Duodenal mucosa (tissue), 2 donors: Measurements from ENCODE around the gene SERINC5.
"Not testable (repeated sequence)": the region's sequence is repeated elsewhere in the genome, so short reads cannot be mapped to it uniquely, and the experiment has no call there.

ENCODE experiments used
- H3K27ac ChIP-seq: one replicate; pipeline ENCODE4 v1.7.0; 2013; ENCODE audit warnings: low read depth, low read length
- H3K27me3 ChIP-seq, 2 donors: one replicate each; pipeline ENCODE4 v1.7.0; 2013; ENCODE audit warnings: low read length in 2 of 2, control low read depth in 1 of 2; ENCODE audit not compliant: insufficient read depth in 2 of 2, control insufficient read depth in 1 of 2
- H3K36me3 ChIP-seq, 2 donors: one replicate each; pipeline ENCODE4 v1.7.0; 2013; ENCODE audit warnings: low read length in 2 of 2, control low read depth in 1 of 2; ENCODE audit not compliant: insufficient read depth in 2 of 2, control insufficient read depth in 1 of 2
- H3K4me1 ChIP-seq, 2 donors: one replicate each; pipeline ENCODE4 v1.7.0; 2013; ENCODE audit warnings: low read length in 2 of 2, control low read depth in 1 of 2; ENCODE audit not compliant: insufficient read depth in 2 of 2, control insufficient read depth in 1 of 2
- H3K4me3 ChIP-seq, 2 donors: one replicate each; pipeline ENCODE4 v1.7.0; 2013; ENCODE audit warnings: low read length in 2 of 2, low read depth in 1 of 2
- H3K9ac ChIP-seq, 2 donors: one replicate each; pipeline ENCODE4 v1.7.0; 2013; ENCODE audit warnings: low read length in 2 of 2, low read depth in 1 of 2
- H3K9me3 ChIP-seq, 2 donors: one replicate each; pipeline ENCODE4 v1.7.0; 2013; ENCODE audit warnings: low read length in 2 of 2, control low read depth in 1 of 2; ENCODE audit not compliant: control insufficient read depth in 1 of 2

The SERINC5 gene

DNA sequence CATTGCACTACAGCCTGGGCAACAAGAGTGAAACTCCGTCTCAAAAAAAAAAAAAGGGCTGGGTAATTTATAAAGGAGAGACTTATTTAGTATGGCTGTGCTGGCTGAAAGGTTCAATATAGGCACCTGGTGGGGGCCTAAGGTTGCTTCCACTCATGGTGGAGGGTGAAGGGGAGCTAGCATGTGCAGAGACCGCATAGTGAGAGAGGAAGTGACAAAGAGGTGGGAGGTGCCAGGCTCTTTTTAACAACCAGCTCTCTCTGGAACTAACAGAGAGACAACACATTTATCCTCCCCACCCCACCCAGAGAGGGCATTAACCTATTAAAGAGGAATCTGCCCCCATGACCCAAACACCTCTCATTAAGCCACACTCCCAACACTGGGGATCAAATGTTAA, 28.9 kb upstream of the SERINC5 start:
- Histone ChIP-seq H3K27me3 (no peaks in the 10 kb centered on the region), H3K9ac (no peak overlapping the region), H3K27ac (no peak overlapping the region), H3K4me1 (no peaks in the 10 kb centered on the region), H3K4me3 (no peak overlapping the region), H3K36me3 (no peaks in the 10 kb centered on the region), H3K9me3 (no peaks in the 10 kb centered on the region)

DNA sequence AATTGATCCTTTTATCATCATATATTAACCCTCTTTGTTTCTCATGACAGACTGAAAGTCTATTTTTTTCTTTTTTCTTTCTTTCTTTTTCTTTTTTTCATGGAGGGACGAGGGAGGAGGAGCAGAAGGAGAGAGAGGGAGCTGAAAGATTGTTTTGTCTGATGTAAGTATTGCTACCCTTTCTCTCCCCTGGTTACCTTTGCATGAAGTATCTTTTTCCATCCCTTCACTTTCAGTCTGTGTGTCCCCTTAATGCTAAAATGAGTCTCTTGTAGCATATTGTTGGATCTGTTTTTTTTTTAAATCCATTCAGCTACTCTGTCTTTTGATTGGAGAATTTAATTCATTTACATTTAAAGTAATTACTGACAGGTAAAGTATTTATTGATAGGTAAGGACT, 27.5 kb upstream of the SERINC5 start:
- no peaks in the 10 kb centered on the region for H3K36me3 ChIP-seq
- H3K9me3 ChIP-seq, result no peaks in the 10 kb centered on the region
- H3K9ac ChIP-seq, result no peak overlapping the region
- H3K4me1 ChIP-seq, result no peaks in the 10 kb centered on the region
- no peak overlapping the region for H3K27ac ChIP-seq
- no peaks in the 10 kb centered on the region for H3K27me3 ChIP-seq
- no peak overlapping the region for H3K4me3 ChIP-seq

DNA sequence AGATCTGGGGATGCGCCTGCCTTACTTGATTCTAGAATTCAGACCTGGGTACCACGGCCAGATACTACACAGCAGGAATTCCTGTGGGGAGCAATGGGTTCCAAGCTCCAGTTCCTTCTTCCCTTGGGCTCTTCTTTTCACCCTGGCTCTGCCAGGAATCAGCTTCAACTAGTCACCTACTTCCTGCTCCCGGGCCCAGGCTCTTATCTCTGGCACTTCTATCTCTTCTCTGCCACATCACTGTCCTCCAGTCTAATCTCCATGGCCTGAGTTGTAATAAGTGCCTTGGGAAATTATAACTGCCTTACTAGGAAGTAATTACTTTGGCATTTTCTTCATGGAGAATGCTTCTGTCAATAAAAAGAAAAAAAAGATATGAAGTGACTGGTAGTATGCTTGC, 26.2 kb upstream of the SERINC5 start:
- Histone ChIP-seq H3K27me3 (no peaks in the 10 kb centered on the region), H3K4me1 (no peaks in the 10 kb centered on the region), H3K27ac (no peak overlapping the region), H3K9ac (no peak overlapping the region), H3K4me3 (no peak overlapping the region), H3K36me3 (no peaks in the 10 kb centered on the region), H3K9me3 (no peaks in the 10 kb centered on the region)

DNA sequence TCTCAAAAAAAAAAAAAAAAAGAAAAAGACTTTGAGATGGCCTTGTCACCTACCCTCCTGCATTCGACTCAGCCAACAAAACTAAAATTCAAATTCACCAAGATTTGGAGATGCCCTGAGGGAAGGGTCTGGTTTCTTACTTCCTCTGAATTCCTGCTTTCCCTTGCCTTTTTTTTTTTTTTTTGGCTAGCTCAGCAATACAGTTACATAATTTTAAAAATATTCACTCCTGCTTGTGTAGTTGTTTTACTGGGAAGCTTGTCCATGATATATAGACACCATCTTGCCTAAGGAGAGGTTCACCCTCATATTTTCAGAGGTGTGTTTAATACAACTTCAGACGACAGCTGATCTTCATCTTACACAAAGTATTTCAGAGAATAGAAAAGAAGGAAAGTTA, 21.3 kb upstream of the SERINC5 start:
- Histone ChIP-seq H3K9ac (no peak overlapping the region), H3K27ac (no peak overlapping the region), H3K4me3 (no peak overlapping the region)

GRCh38 chr5:80276186-80276585, 20.3 kb upstream of the SERINC5 start:
- Histone ChIP-seq H3K4me3 (no peak overlapping the region), H3K27me3 (no peaks in the 10 kb centered on the region), H3K4me1 (no peaks in the 10 kb centered on the region), H3K9ac (no peak overlapping the region), H3K36me3 (no peaks in the 10 kb centered on the region), H3K27ac (no peak overlapping the region), H3K9me3 (no peaks in the 10 kb centered on the region)

More for the DNA sequence above, 21.3 kb upstream of the SERINC5 start:
- no peaks in the 10 kb centered on the region for H3K9me3 ChIP-seq
- H3K36me3 ChIP-seq, result no peaks in the 10 kb centered on the region
- no peaks in the 10 kb centered on the region for H3K4me1 ChIP-seq
- no peaks in the 10 kb centered on the region for H3K27me3 ChIP-seq

GRCh38 chr5:80275347-80275746, 19.5 kb upstream of the SERINC5 start:
- H3K27ac ChIP-seq, result no peak overlapping the region
- no peak overlapping the region for H3K4me3 ChIP-seq
- H3K36me3 ChIP-seq, result no peaks in the 10 kb centered on the region
- H3K9me3 ChIP-seq, result no peaks in the 10 kb centered on the region
- H3K9ac ChIP-seq, result no peak overlapping the region
- no peaks in the 10 kb centered on the region for H3K27me3 ChIP-seq
- no peaks in the 10 kb centered on the region for H3K4me1 ChIP-seq

GRCh38 chr5:80270543-80270942, 14.7 kb upstream of the SERINC5 start:
- not testable (repeated sequence) for H3K27ac ChIP-seq, H3K4me1 ChIP-seq, H3K27me3 ChIP-seq, H3K9ac ChIP-seq, H3K9me3 ChIP-seq, H3K4me3 ChIP-seq, H3K36me3 ChIP-seq

GRCh38 chr5:80269991-80270438, 14.2 kb upstream of the SERINC5 start:
- no peak overlapping the region for H3K9ac ChIP-seq
- no peak overlapping the region for H3K27ac ChIP-seq
- no peak overlapping the region for H3K4me3 ChIP-seq
- H3K4me1 ChIP-seq, result no peaks in the 10 kb centered on the region
- no peaks in the 10 kb centered on the region for H3K27me3 ChIP-seq
- no peaks in the 10 kb centered on the region for H3K9me3 ChIP-seq
- H3K36me3 ChIP-seq, result no peaks in the 10 kb centered on the region

DNA sequence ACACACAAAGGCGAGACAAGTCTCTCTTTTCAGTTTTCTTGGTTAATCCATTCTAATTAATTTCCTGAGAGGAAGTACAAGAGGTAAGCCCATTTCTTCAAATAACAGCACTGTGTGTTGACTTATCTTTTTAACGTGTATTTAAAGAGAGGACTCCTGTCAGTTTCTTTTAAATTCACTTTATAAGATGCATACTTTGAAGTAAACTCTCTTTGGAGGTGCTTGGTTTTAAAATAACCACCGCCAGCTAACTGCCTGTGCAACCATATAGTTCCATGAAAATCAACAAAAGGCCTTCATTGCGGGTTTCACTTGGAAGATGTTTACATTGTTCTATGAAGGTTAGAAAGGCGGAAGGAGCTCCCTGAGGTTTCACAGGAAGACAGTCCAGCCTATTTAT, 13.1 kb upstream of the SERINC5 start:
- H3K27me3 ChIP-seq, result no peaks in the 10 kb centered on the region
- no peaks in the 10 kb centered on the region for H3K4me1 ChIP-seq
- H3K36me3 ChIP-seq, result no peaks in the 10 kb centered on the region
- no peak overlapping the region for H3K9ac ChIP-seq
- H3K4me3 ChIP-seq, result no peak overlapping the region
- H3K27ac ChIP-seq, result no peak overlapping the region
- H3K9me3 ChIP-seq, result no peaks in the 10 kb centered on the region

- Histone ChIP-seq H3K4me3 (no peak overlapping the region), H3K36me3 (no peaks in the 10 kb centered on the region), H3K27ac (no peak overlapping the region), H3K9me3 (no peaks in the 10 kb centered on the region), H3K27me3 (no peaks in the 10 kb centered on the region), H3K9ac (no peak overlapping the region), H3K4me1 (no peaks in the 10 kb centered on the region)
These were observed 10.7 kb upstream of the SERINC5 start for GRCh38 chr5:80266566-80266965.

DNA sequence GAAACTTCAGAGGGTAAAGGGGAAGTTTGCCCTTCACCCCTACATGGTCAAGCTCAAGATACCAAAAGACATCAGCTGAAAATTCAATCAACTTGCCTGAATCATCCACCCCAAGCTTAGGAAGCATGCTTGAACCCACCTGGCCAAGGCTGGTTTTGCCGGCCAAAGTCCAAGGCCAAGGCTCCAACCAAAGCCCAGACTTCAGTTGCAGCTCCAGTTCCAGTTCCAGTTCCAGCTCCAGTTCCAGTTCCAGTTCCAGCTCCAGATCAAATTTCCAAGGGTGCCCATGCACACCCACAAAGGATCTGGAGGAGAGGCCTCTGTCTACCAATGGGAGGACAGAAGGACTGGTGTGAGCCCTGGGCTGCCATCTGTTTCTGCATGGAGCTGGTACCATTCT, 4.6 kb upstream of the SERINC5 start:
- Histone ChIP-seq H3K4me3 (no peak overlapping the region), H3K9ac (no peak overlapping the region), H3K4me1 (peaks cover 8 to 11% of the 10 kb centered on the region in 2 donors), H3K27me3 (no peaks in the 10 kb centered on the region), H3K9me3 (no peaks in the 10 kb centered on the region), H3K36me3 (no peaks in the 10 kb centered on the region), H3K27ac (no peak overlapping the region)
